Trophoblast cell (in vitro differentiated cells and primary cell): ENCODE results near the gene LIN28A.

Experiments
- DNase-seq, 2 donors: peaks; one replicate each; pipeline ENCODE4 v3.0.0-alpha.2; 2016
- H2AFZ ChIP-seq: 2 replicates; pipeline ENCODE4 v1.6.1; 2013; ENCODE audit warnings: low read length, moderate library complexity, mild to moderate bottlenecking; ENCODE audit not compliant: insufficient read depth, poor library complexity
- H2AK5ac ChIP-seq: 2 replicates; pipeline ENCODE4 v1.6.1; 2013; ENCODE audit warnings: mild to moderate bottlenecking, low read length
- H2BK120ac ChIP-seq: 2 replicates; pipeline ENCODE4 v1.6.1; 2013; ENCODE audit warnings: low read length, mild to moderate bottlenecking, moderate library complexity; ENCODE audit not compliant: insufficient read depth, poor library complexity
- H2BK12ac ChIP-seq: 2 replicates; pipeline ENCODE4 v1.6.1; 2013; ENCODE audit warnings: mild to moderate bottlenecking, low read length, moderate library complexity
- H2BK5ac ChIP-seq: 2 replicates; pipeline ENCODE4 v1.6.1; 2013; ENCODE audit warnings: low read length, low read depth, moderate library complexity, mild to moderate bottlenecking; ENCODE audit not compliant: poor library complexity
- H3K14ac ChIP-seq: 2 replicates; pipeline ENCODE4 v1.6.1; 2013; ENCODE audit warnings: mild to moderate bottlenecking, low read length
- H3K18ac ChIP-seq: 2 replicates; pipeline ENCODE4 v1.6.1; 2013; ENCODE audit warnings: mild to moderate bottlenecking, low read length
- H3K23ac ChIP-seq: 2 replicates; pipeline ENCODE4 v1.6.1; 2013; ENCODE audit warnings: low read length
- H3K27ac ChIP-seq: 2 replicates; pipeline ENCODE4 v1.5.1; 2013; ENCODE audit warnings: low read depth, mild to moderate bottlenecking, inconsistent platforms, low read length, moderate library complexity
- H3K27me3 ChIP-seq: 2 replicates; pipeline ENCODE4 v1.6.1; 2013; ENCODE audit warnings: inconsistent platforms, mild to moderate bottlenecking, low read length, moderate library complexity; ENCODE audit not compliant: insufficient read depth
- H3K36me3 ChIP-seq, 2 experiments: 1 replicate in 1 of 2; 2 replicates in 1 of 2; pipeline ENCODE4 v1.6.1; 2013; ENCODE audit warnings: low read length in 2 of 2, mild to moderate bottlenecking in 2 of 2, moderate library complexity in 1 of 2; ENCODE audit not compliant: insufficient read depth in 2 of 2, control insufficient read depth in 1 of 2
- H3K4ac ChIP-seq: 2 replicates; pipeline ENCODE4 v1.6.1; 2013; ENCODE audit warnings: low read depth, mild to moderate bottlenecking, low read length, moderate library complexity
- H3K4me1 ChIP-seq, 2 experiments: 1 replicate in 1 of 2; 2 replicates in 1 of 2; pipeline ENCODE4 v1.6.1; 2013; ENCODE audit warnings: low read length in 2 of 2, mild to moderate bottlenecking in 2 of 2, moderate library complexity in 1 of 2; ENCODE audit not compliant: insufficient read depth in 2 of 2, control insufficient read depth in 1 of 2
- H3K4me2 ChIP-seq: 2 replicates; pipeline ENCODE4 v1.6.1; 2013; ENCODE audit warnings: inconsistent platforms, mild to moderate bottlenecking, low read length, moderate library complexity
- H3K4me3 ChIP-seq: 2 replicates; pipeline ENCODE4 v1.5.1; 2013; ENCODE audit warnings: mild to moderate bottlenecking, low read depth, low read length, inconsistent platforms
- H3K79me1 ChIP-seq: one replicate; pipeline ENCODE4 v1.6.1; 2013; ENCODE audit warnings: low read length
- H3K79me2 ChIP-seq: 2 replicates; pipeline ENCODE4 v1.6.1; 2013; ENCODE audit warnings: low read length, mild to moderate bottlenecking; ENCODE audit not compliant: control insufficient read depth, insufficient read depth, poor library complexity
- H3K9ac ChIP-seq: 2 replicates; pipeline ENCODE4 v1.6.1; 2013; ENCODE audit warnings: mild to moderate bottlenecking, low read length
- H3K9me3 ChIP-seq: 2 replicates; pipeline ENCODE4 v1.6.1; 2013; ENCODE audit warnings: low read depth, mild to moderate bottlenecking, control low read depth, inconsistent platforms, low read length; ENCODE audit not compliant: insufficient read depth
- H4K12ac ChIP-seq: 2 replicates; pipeline ENCODE4 v1.6.1; 2013; ENCODE audit warnings: low read depth, mild to moderate bottlenecking, low read length, moderate library complexity
- H4K8ac ChIP-seq: 2 replicates; pipeline ENCODE4 v1.6.1; 2013; ENCODE audit warnings: low read depth, mild to moderate bottlenecking, low read length, moderate library complexity
- H4K91ac ChIP-seq: one replicate; pipeline ENCODE4 v1.6.1; 2013; ENCODE audit warnings: low read depth, mild to moderate bottlenecking, low read length, moderate library complexity
- WGBS: extraction: QIAGEN DNeasy Blood & Tissue Kit; methylation state at CpG from one replicate; pipeline ENCODE4 v1.1.7; 2013; ENCODE audit warnings: missing lambda C conversion rate; ENCODE audit not compliant: insufficient read length, insufficient coverage; ENCODE audit errors: extremely low coverage; 5-methylcytosine and 5-hydroxymethylcytosine counted together

Gene LIN28A

GRCh38 chr1:26364956-26365355, 45.7 kb upstream of the LIN28A start:
- H3K23ac ChIP-seq, result no peak overlapping the region
- WGBS, result no CpG with 5 or more reads among the region's 9 CpGs
- no peak overlapping the region for H2BK12ac ChIP-seq
- H4K91ac ChIP-seq, result no peak overlapping the region
- no peak overlapping the region for H3K4ac ChIP-seq
- H2BK120ac ChIP-seq, result no peak overlapping the region
- no peak for DNase-seq
- no peak overlapping the region for H3K4me2 ChIP-seq
- H3K4me3 ChIP-seq, result no peak overlapping the region
- peaks cover 2% of the 10 kb centered on the region for H3K9me3 ChIP-seq
- H3K27me3 ChIP-seq, result peaks cover 8% of the 10 kb centered on the region
- no peak overlapping the region for H2AFZ ChIP-seq
- H3K79me2 ChIP-seq, result no peaks in the 10 kb centered on the region
- no peaks in the 10 kb centered on the region for H3K36me3 ChIP-seq
- H2BK5ac ChIP-seq, result no peak overlapping the region
- no peak overlapping the region for H2AK5ac ChIP-seq
- no peak overlapping the region for H3K27ac ChIP-seq
- no peak overlapping the region for H4K12ac ChIP-seq
- no peak overlapping the region for H3K9ac ChIP-seq
- H3K18ac ChIP-seq, result no peak overlapping the region
- no peak overlapping the region for H4K8ac ChIP-seq
- no peak overlapping the region for H3K14ac ChIP-seq
- peaks cover 6% of the 10 kb centered on the region in 2 experiments for H3K4me1 ChIP-seq
- H3K79me1 ChIP-seq, result peaks cover 3% of the 10 kb centered on the region

DNA sequence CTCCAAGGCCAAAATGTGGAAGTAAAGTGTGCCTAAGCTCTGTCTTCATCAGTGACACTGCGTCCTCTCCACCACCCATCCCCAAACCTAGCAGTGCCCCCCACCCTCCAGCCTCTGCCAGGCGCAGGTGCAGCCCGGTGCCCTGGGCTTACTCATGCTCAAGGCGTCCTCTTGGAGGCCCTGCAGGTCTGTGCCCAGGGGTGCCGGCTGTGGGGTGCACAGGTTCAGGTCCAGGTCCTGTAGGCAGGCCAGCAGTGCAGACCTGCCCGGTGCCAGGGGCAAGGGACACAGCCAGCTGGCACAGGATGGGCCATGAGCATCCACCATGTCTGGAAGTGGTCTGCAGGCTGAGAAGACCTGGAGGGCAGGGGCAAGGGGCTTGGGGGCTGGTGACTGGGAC, 43.2 kb upstream of the LIN28A start:
- H3K27ac ChIP-seq, result no peak overlapping the region

GRCh38 chr1:26368006-26368405, 42.6 kb upstream of the LIN28A start:
- H4K12ac ChIP-seq, result no peak overlapping the region
- no peak overlapping the region for H4K8ac ChIP-seq
- no peaks in the 10 kb centered on the region for H3K79me1 ChIP-seq
- no CpG with 5 or more reads among the region's 4 CpGs for WGBS
- H3K9ac ChIP-seq, result no peak overlapping the region
- H3K4me1 ChIP-seq, result no peaks in the 10 kb centered on the region
- no peak overlapping the region for H3K4me2 ChIP-seq
- H2BK120ac ChIP-seq, result no peak overlapping the region
- no peak overlapping the region for H3K23ac ChIP-seq
- H2BK5ac ChIP-seq, result no peak overlapping the region
- H2BK12ac ChIP-seq, result no peak overlapping the region
- no peaks in the 10 kb centered on the region for H3K79me2 ChIP-seq
- H3K9me3 ChIP-seq, result peaks cover 2% of the 10 kb centered on the region
- no peak for DNase-seq
- no peak overlapping the region for H4K91ac ChIP-seq
- H3K4ac ChIP-seq, result no peak overlapping the region
- H2AFZ ChIP-seq, result no peak overlapping the region
- no peak overlapping the region for H3K14ac ChIP-seq
- no peak overlapping the region for H2AK5ac ChIP-seq
- no peaks in the 10 kb centered on the region for H3K27me3 ChIP-seq
- H3K4me3 ChIP-seq, result no peak overlapping the region
- no peak overlapping the region for H3K27ac ChIP-seq
- no peak overlapping the region for H3K18ac ChIP-seq
- H3K36me3 ChIP-seq, result no peaks in the 10 kb centered on the region

More for the DNA sequence above, 43.2 kb upstream of the LIN28A start:
- no peaks in the 10 kb centered on the region for H3K4me1 ChIP-seq
- H3K9ac ChIP-seq, result no peak overlapping the region
- no peak overlapping the region for H3K4me3 ChIP-seq
- H3K27me3 ChIP-seq, result no peaks in the 10 kb centered on the region
- DNase-seq, result no peak
- H4K91ac ChIP-seq, result no peak overlapping the region
- no peak overlapping the region for H3K4me2 ChIP-seq
- no peak overlapping the region for H2BK120ac ChIP-seq
- H3K36me3 ChIP-seq, result no peaks in the 10 kb centered on the region
- H3K79me2 ChIP-seq, result no peaks in the 10 kb centered on the region
- H3K14ac ChIP-seq, result no peak overlapping the region
- no CpG with 5 or more reads among the region's 6 CpGs for WGBS
- H3K23ac ChIP-seq, result no peak overlapping the region
- no peak overlapping the region for H3K18ac ChIP-seq
- no peak overlapping the region for H4K12ac ChIP-seq
- H3K9me3 ChIP-seq, result peaks cover 4% of the 10 kb centered on the region
- H3K4ac ChIP-seq, result no peak overlapping the region
- H2AFZ ChIP-seq, result no peak overlapping the region
- no peak overlapping the region for H4K8ac ChIP-seq
- no peaks in the 10 kb centered on the region for H3K79me1 ChIP-seq
- H2BK5ac ChIP-seq, result no peak overlapping the region
- H2BK12ac ChIP-seq, result no peak overlapping the region
- no peak overlapping the region for H2AK5ac ChIP-seq

- Histone ChIP-seq H3K9ac (no peak overlapping the region), H3K18ac (no peak overlapping the region), H3K4me3 (no peak overlapping the region), H4K12ac (no peak overlapping the region), H3K23ac (no peak overlapping the region), H2BK120ac (no peak overlapping the region), H3K79me1 (no peaks in the 10 kb centered on the region), H3K4me1 (no peaks in the 10 kb centered on the region), H4K91ac (no peak overlapping the region), H2BK5ac (no peak overlapping the region), H3K4ac (no peak overlapping the region), H2BK12ac (no peak overlapping the region), H3K9me3 (peaks cover 2% of the 10 kb centered on the region), H4K8ac (no peak overlapping the region), H3K79me2 (no peaks in the 10 kb centered on the region), H3K27me3 (no peaks in the 10 kb centered on the region), H2AFZ (no peak overlapping the region), H3K14ac (no peak overlapping the region), H3K27ac (no peak overlapping the region), H3K36me3 (no peaks in the 10 kb centered on the region), H3K4me2 (no peak overlapping the region), H2AK5ac (no peak overlapping the region)
- no peak for DNase-seq
- no CpG with 5 or more reads among the region's 3 CpGs for WGBS
Observed at GRCh38 chr1:26368486-26368885, 42.1 kb upstream of the LIN28A start.
